CD14-positive monocyte (primary cell): ENCODE measurements around the gene CAMTA1. TPM values are rescaled to one million over a fixed set of nuclear protein-coding genes. Genes with fewer than 3 reads are reported as not detected.

ENCODE experiments used
- DNase-seq, 3 donors: peaks; one replicate each; pipeline ENCODE4 v3.0.0-alpha.2; 2011 to 2022
- H2AFZ ChIP-seq: 2 replicates; pipeline ENCODE4 v1.6.0; 2012; ENCODE audit warnings: mild to moderate bottlenecking, low read depth, low read length, inconsistent platforms; ENCODE audit not compliant: insufficient read depth, poor library complexity, severe bottlenecking
- H3K27ac ChIP-seq, 2 donors: 1 replicate in 1 of 2; 2 replicates in 1 of 2; pipeline ENCODE4 v1.5.1; 2012 to 2013; ENCODE audit warnings: low read length in 2 of 2, control low read depth in 1 of 2, inconsistent platforms in 1 of 2, low read depth in 1 of 2, mild to moderate bottlenecking in 1 of 2
- H3K27me3 ChIP-seq, 2 donors: one replicate each; pipeline versions ENCODE4 v1.6.0 to v1.6.1; 2011 to 2013; ENCODE audit warnings: low read length in 2 of 2; ENCODE audit not compliant: control insufficient read depth in 2 of 2, insufficient read depth in 2 of 2
- H3K36me3 ChIP-seq, 2 donors: replicated peaks in 1 of 2; 1 replicate in 1 of 2; 2 replicates in 1 of 2; pipeline versions ENCODE4 v1.5.1 to v1.6.1; 2012 to 2013; ENCODE audit warnings: low read length in 2 of 2, control low read depth in 1 of 2, inconsistent platforms in 1 of 2, mild to moderate bottlenecking in 1 of 2; ENCODE audit not compliant: insufficient read depth in 2 of 2, control insufficient read depth in 1 of 2
- H3K4me1 ChIP-seq, 2 donors: 1 replicate in 1 of 2; 2 replicates in 1 of 2; pipeline versions ENCODE4 v1.5.1 to v1.6.1; 2012 to 2013; ENCODE audit warnings: low read length in 2 of 2, control low read depth in 1 of 2, inconsistent platforms in 1 of 2, mild to moderate bottlenecking in 1 of 2, moderate library complexity in 1 of 2; ENCODE audit not compliant: insufficient read depth in 2 of 2, control insufficient read depth in 1 of 2
- H3K4me2 ChIP-seq: replicated peaks from 2 replicates; pipeline ENCODE3; 2012; ENCODE audit warnings: low read length, moderate library complexity, mild to moderate bottlenecking; ENCODE audit not compliant: poor library complexity, severe bottlenecking; ENCODE audit errors: extremely low read depth
- H3K4me3 ChIP-seq, 3 experiments: fragments of 200-600 bp in 1 of 3; sonication (generic) in 1 of 3; replicated peaks in 1 of 3; 1 replicate in 2 of 3; 2 replicates in 1 of 3; pipeline ENCODE4 v1.5.1; 2011 to 2013; ENCODE audit warnings: low read length in 3 of 3, mild to moderate bottlenecking in 3 of 3, control low read depth in 2 of 3, low read depth in 2 of 3, inconsistent platforms in 1 of 3, moderate library complexity in 1 of 3
- H3K79me2 ChIP-seq: 2 replicates; pipeline ENCODE4 v1.6.0; 2012; ENCODE audit warnings: mild to moderate bottlenecking, control low read depth, inconsistent platforms, low read length, moderate library complexity; ENCODE audit not compliant: insufficient read depth
- H3K9ac ChIP-seq: 2 replicates; pipeline ENCODE4 v1.6.0; 2017; ENCODE audit warnings: low read length, mild to moderate bottlenecking; ENCODE audit not compliant: insufficient read depth, poor library complexity, severe bottlenecking
- H3K9me3 ChIP-seq, 2 donors: replicated peaks in 1 of 2; 1 replicate in 1 of 2; 2 replicates in 1 of 2; pipeline versions ENCODE4 v1.5.1 to v1.6.1; 2012 to 2013; ENCODE audit warnings: low read length in 2 of 2, control low read depth in 1 of 2; ENCODE audit not compliant: control insufficient read depth in 1 of 2, insufficient read depth in 1 of 2
- H4K20me1 ChIP-seq: 2 replicates; pipeline ENCODE4 v1.6.0; 2012; ENCODE audit warnings: mild to moderate bottlenecking, low read length, control low read depth, moderate library complexity; ENCODE audit not compliant: insufficient read depth
- H3K27ac Mint-ChIP-seq, 7 donors: one replicate each; pipeline ENCODE4 v1.8.0; 2020; ENCODE audit warnings: mild to moderate bottlenecking in 7 of 7, mixed read lengths in 7 of 7, moderate library complexity in 6 of 7, inconsistent platforms in 2 of 7
- H3K27me3 Mint-ChIP-seq, 3 donors: one replicate each; pipeline ENCODE4 v1.8.0; 2021 to 2022; ENCODE audit warnings: low read depth in 3 of 3, mild to moderate bottlenecking in 3 of 3, mixed read lengths in 3 of 3, moderate library complexity in 3 of 3, inconsistent platforms in 1 of 3
- H3K36me3 Mint-ChIP-seq, 2 donors: one replicate each; pipeline ENCODE4 v1.8.0; 2020; ENCODE audit warnings: mixed read lengths in 2 of 2, inconsistent platforms in 1 of 2, mild to moderate bottlenecking in 1 of 2
- H3K4me1 Mint-ChIP-seq: one replicate; pipeline ENCODE4 v1.8.0; 2020; ENCODE audit warnings: mild to moderate bottlenecking, mixed read lengths
- H3K4me3 Mint-ChIP-seq, 2 donors: one replicate each; pipeline ENCODE4 v1.8.0; 2020; ENCODE audit warnings: mild to moderate bottlenecking in 2 of 2, mixed read lengths in 2 of 2, moderate library complexity in 1 of 2
- H3K9me3 Mint-ChIP-seq, 7 donors: one replicate each; pipeline ENCODE4 v1.8.0; 2020 to 2022; ENCODE audit warnings: mixed read lengths in 7 of 7, mild to moderate bottlenecking in 6 of 7, moderate library complexity in 6 of 7, inconsistent platforms in 2 of 7
- CTCF ChIP-seq: fragments of 200-600 bp; IDR thresholded peaks from one replicate; pipeline ENCODE4 v1.8.0; 2022; ENCODE audit warnings: antibody characterized with exemption, mild to moderate bottlenecking
- WGBS: methylation state at CpG from one replicate; pipeline ENCODE4 v1.1.5; 2013; ENCODE audit warnings: missing lambda C conversion rate; ENCODE audit not compliant: insufficient coverage; 5-methylcytosine and 5-hydroxymethylcytosine counted together
- intact Hi-C, 2 donors: fragments of 100-400 bp; cut with micrococcal nuclease; formaldehyde crosslinking; loops; one replicate each; pipeline versions ENCODE4 v1.15.0 to v1.15.1; 2023
- polyA plus RNA-seq, 3 donors: library from polyadenylated mRNA; depleted of rRNA in 1 of 3; unstranded in 2 of 3; stranded (reverse) in 1 of 3; fragments of 300-500 nt in 2 of 3; fragments of >200 nt in 1 of 3; fragmentation: Illumina TruSeq in 2 of 3; gene quantifications; 1 replicate in 2 of 3; 2 replicates in 1 of 3; pipeline ENCODE4 v1.2.3, GENCODE V29; 2012 to 2021

CAMTA1 gene
- polyA plus RNA-seq, 3 donors, result 52.0 to 89.6 (median 78.3) TPM

GRCh38 chr1:6753320-6754140 is 31.7 kb upstream of the CAMTA1 start:
- no peaks in the 10 kb centered on the region for H3K36me3 ChIP-seq
- H3K27me3 Mint-ChIP-seq, result peaks cover 0 to 5% (median 3%) of the 10 kb centered on the region in 3 donors
- peak overlapping the region; percentile 80 to 91 (median 86) for H3K27ac Mint-ChIP-seq
- H3K27me3 ChIP-seq, result no peaks in the 10 kb centered on the region
- H4K20me1 ChIP-seq, result no peaks in the 10 kb centered on the region
- peaks cover 0 to 2% of the 10 kb centered on the region in 2 donors for H3K36me3 Mint-ChIP-seq
- H3K27ac ChIP-seq, result peak overlapping the region; percentile 58 to 69
- WGBS, result 74% methylated on average over 6 of the region's 10 CpGs
- H3K9me3 Mint-ChIP-seq, result peaks cover 2 to 10% (median 6%) of the 10 kb centered on the region in 7 donors
- intact Hi-C loops, result no loop called here
- H3K4me3 Mint-ChIP-seq, result peak overlapping the region; percentile 0 to 58
- peak overlapping the region; percentile 18 for H2AFZ ChIP-seq
- no peak overlapping the region for H3K9ac ChIP-seq
- H3K4me2 ChIP-seq, result peak overlapping the region; percentile 24
- peaks cover 65 to 66% of the 10 kb centered on the region in 2 donors for H3K4me1 ChIP-seq
- H3K79me2 ChIP-seq, result no peaks in the 10 kb centered on the region
- peaks cover 66% of the 10 kb centered on the region for H3K4me1 Mint-ChIP-seq
- no peak for TF ChIP-seq CTCF
- peak; percentile 32 to 61 (median 58) for DNase-seq
- peak overlapping the region in 1 of 3 experiments; percentile 37 for H3K4me3 ChIP-seq
- H3K9me3 ChIP-seq, result peaks cover 0 to 3% of the 10 kb centered on the region in 2 donors

- peak overlapping the region; percentile 78 for H2AFZ ChIP-seq
- peak overlapping the region in 1 of 7 donors; percentile 11 for H3K27ac Mint-ChIP-seq
- H3K27me3 ChIP-seq, result no peaks in the 10 kb centered on the region
- H3K4me1 Mint-ChIP-seq, result peaks cover 38% of the 10 kb centered on the region
- WGBS, result no CpG with 5 or more reads among the region's 1 CpG
- no peaks in the 10 kb centered on the region for H3K36me3 ChIP-seq
- H3K79me2 ChIP-seq, result no peaks in the 10 kb centered on the region
- peaks cover 0 to 2% of the 10 kb centered on the region in 2 donors for H3K36me3 Mint-ChIP-seq
- H3K9ac ChIP-seq, result no peak overlapping the region
- H3K27me3 Mint-ChIP-seq, result peaks cover 5 to 7% (median 5%) of the 10 kb centered on the region in 3 donors
- intact Hi-C loops, result no loop called here
- H3K4me3 ChIP-seq, result no peak overlapping the region
- no peaks in the 10 kb centered on the region for H4K20me1 ChIP-seq
- no peak for DNase-seq
- H3K4me2 ChIP-seq, result no peak overlapping the region
- H3K27ac ChIP-seq, result no peak overlapping the region
- no peak for TF ChIP-seq CTCF
- no peak overlapping the region for H3K4me3 Mint-ChIP-seq
- no peaks in the 10 kb centered on the region for H3K9me3 ChIP-seq
- H3K9me3 Mint-ChIP-seq, result no peaks in the 10 kb centered on the region
- peaks cover 36 to 40% of the 10 kb centered on the region in 2 donors for H3K4me1 ChIP-seq
Measured at GRCh38 chr1:6756457-6756856, 28.8 kb upstream of the CAMTA1 start.
